Measurements from ENCODE around the gene LHX4.

DNA sequence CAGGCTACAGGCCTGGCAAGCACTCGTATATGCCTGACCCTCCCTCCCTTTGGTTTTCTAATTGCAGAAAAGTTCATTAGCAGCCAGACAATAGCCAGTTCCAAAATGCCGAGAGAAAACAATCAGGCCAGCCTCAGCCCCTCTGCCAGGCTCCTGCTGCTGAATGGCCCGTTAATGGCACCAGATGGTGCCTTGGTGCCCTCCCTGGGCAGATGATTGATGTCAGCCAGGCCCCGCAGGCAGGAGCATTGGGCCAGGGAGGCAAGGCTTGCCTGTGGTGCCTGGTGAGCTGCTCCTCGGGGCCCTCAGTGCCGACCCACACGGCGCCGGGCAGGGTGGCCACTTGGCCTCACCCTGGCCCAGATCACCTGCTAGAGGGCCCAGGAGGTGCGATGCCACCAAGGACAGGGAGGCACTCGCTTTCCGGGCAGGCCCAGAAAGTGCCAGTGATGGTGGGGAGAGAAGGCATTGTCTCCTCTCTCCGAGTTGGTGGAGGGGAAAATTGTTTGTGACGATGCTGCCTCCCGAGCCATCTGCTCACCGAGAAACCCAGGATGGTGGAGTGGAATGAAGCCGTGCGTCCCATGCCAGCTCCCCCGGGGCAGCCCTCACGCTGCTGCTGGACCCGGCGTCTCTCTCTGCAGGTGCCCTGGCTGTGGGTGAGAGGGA, 47.3 kb upstream of the LHX4 start:
- TF ChIP-seq POLR2A (IDR thresholded peaks at IDR 0.05), result no peak
- TF ChIP-seq, protein P1, sequence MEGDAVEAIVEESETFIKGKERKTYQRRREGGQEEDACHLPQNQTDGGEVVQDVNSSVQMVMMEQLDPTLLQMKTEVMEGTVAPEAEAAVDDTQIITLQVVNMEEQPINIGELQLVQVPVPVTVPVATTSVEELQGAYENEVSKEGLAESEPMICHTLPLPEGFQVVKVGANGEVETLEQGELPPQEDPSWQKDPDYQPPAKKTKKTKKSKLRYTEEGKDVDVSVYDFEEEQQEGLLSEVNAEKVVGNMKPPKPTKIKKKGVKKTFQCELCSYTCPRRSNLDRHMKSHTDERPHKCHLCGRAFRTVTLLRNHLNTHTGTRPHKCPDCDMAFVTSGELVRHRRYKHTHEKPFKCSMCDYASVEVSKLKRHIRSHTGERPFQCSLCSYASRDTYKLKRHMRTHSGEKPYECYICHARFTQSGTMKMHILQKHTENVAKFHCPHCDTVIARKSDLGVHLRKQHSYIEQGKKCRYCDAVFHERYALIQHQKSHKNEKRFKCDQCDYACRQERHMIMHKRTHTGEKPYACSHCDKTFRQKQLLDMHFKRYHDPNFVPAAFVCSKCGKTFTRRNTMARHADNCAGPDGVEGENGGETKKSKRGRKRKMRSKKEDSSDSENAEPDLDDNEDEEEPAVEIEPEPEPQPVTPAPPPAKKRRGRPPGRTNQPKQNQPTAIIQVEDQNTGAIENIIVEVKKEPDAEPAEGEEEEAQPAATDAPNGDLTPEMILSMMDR (IDR thresholded peaks at IDR 0.05), result no peak

Data from transverse colon (tissue), 3 donors.